B cell (primary cell): ENCODE results near the gene BRD4. TPM values are rescaled to one million over a fixed set of nuclear protein-coding genes. Genes with fewer than 3 reads are reported as not detected.
A peak's percentile ranks its signal among the peaks of the same experiment; 100 is the strongest.

Source experiments
- ATAC-seq: fragments of 200-7000 bp; cut with Tn5 transposase; one replicate; pipeline ENCODE4 v1.10.0; 2021; ENCODE audit warnings: low read depth, mild to moderate bottlenecking, moderate number of reproducible peaks, moderate library complexity
- CTCF ChIA-PET: fragments of 350-600 bp; sonication (Branson Sonifier 250); formaldehyde crosslinking; loops from one replicate; lab custom pipeline; 2021; ENCODE audit warnings: antibody characterized with exemption, inconsistent platforms; lab: Charles Lee
- POLR2A ChIA-PET: fragments of 350-600 bp; sonication (Branson Sonifier 250); formaldehyde crosslinking; loops from one replicate; lab custom pipeline; 2021; ENCODE audit warnings: antibody characterized with exemption; lab: Charles Lee
- DNase-seq: peaks from one replicate; pipeline ENCODE4 v3.0.0; 2013
- H2AFZ ChIP-seq: 2 replicates; pipeline ENCODE4 v1.6.1; 2012; ENCODE audit warnings: mild to moderate bottlenecking, low read depth, low read length; ENCODE audit not compliant: insufficient read depth, poor library complexity, severe bottlenecking
- H3K27ac ChIP-seq, 2 donors: 1 replicate in 1 of 2; 2 replicates in 1 of 2; pipeline ENCODE4 v1.5.1; 2012 to 2013; ENCODE audit warnings: low read length in 2 of 2, mild to moderate bottlenecking in 2 of 2, moderate library complexity in 1 of 2
- H3K27me3 ChIP-seq, 4 experiments: fragments of 200-600 bp in 1 of 4; sonication (generic) in 1 of 4; replicated peaks in 1 of 4; 1 replicate in 2 of 4; 2 replicates in 2 of 4; pipeline versions ENCODE4 v1.6.1 to v1.7.0; 2013 to 2016; ENCODE audit warnings: low read length in 3 of 4, mild to moderate bottlenecking in 2 of 4, mixed read lengths in 1 of 4, moderate library complexity in 1 of 4; ENCODE audit not compliant: insufficient read depth in 4 of 4, control insufficient read depth in 3 of 4; ENCODE audit errors: control extremely low read depth in 1 of 4
- H3K36me3 ChIP-seq, 2 experiments: replicated peaks in 1 of 2; 1 replicate in 1 of 2; 2 replicates in 1 of 2; pipeline versions ENCODE4 v1.6.1 to v1.7.1; 2013; ENCODE audit warnings: low read length in 1 of 2; ENCODE audit not compliant: insufficient read depth in 2 of 2, control insufficient read depth in 1 of 2; ENCODE audit errors: control extremely low read depth in 1 of 2, extremely low read depth in 1 of 2
- H3K4me1 ChIP-seq, 2 donors: fragments of 200-600 bp in 1 of 2; sonication (generic) in 1 of 2; 1 replicate in 1 of 2; 2 replicates in 1 of 2; pipeline versions ENCODE4 v1.5.1 to v1.6.1; 2013 to 2017; ENCODE audit warnings: low read length in 2 of 2; ENCODE audit not compliant: control insufficient read depth in 2 of 2, insufficient read depth in 2 of 2
- H3K4me2 ChIP-seq: replicated peaks from 2 replicates; pipeline ENCODE3; 2012; ENCODE audit warnings: mild to moderate bottlenecking, low read depth, low read length; ENCODE audit not compliant: poor library complexity, severe bottlenecking
- H3K4me3 ChIP-seq, 5 experiments: fragments of 200-600 bp in 1 of 5; sonication (generic) in 1 of 5; 1 replicate in 3 of 5; 2 replicates in 2 of 5; pipeline versions ENCODE4 v1.5.1 to v1.7.0; 2011 to 2016; ENCODE audit warnings: low read length in 4 of 5, mild to moderate bottlenecking in 4 of 5, low read depth in 2 of 5, control low read depth in 1 of 5, moderate library complexity in 1 of 5; ENCODE audit not compliant: insufficient read depth in 1 of 5; ENCODE audit errors: control extremely low read depth in 1 of 5, extremely low read depth in 1 of 5
- H3K79me2 ChIP-seq: fragments of 200-600 bp; sonication (generic); one replicate; pipeline ENCODE4 v1.6.0; 2016; ENCODE audit warnings: low read length; ENCODE audit not compliant: control insufficient read depth, insufficient read depth
- H3K9ac ChIP-seq: fragments of 200-600 bp; sonication (generic); 2 replicates; pipeline ENCODE4 v1.6.1; 2017; ENCODE audit warnings: mild to moderate bottlenecking, low read length, moderate library complexity
- H3K9me3 ChIP-seq, 3 donors: one replicate each; pipeline versions ENCODE4 v1.6.1 to v1.7.1; 2013; ENCODE audit warnings: low read length in 2 of 3; ENCODE audit not compliant: control insufficient read depth in 2 of 3, insufficient read depth in 1 of 3; ENCODE audit errors: control extremely low read depth in 1 of 3
- H4K20me1 ChIP-seq: 2 replicates; pipeline ENCODE4 v1.6.0; 2012; ENCODE audit warnings: mild to moderate bottlenecking, low read length; ENCODE audit not compliant: insufficient read depth, control insufficient read depth, poor library complexity, severe bottlenecking
- H3K27ac Mint-ChIP-seq: one replicate; pipeline ENCODE4 v1.8.0; 2021; ENCODE audit warnings: mixed read lengths
- H3K27me3 Mint-ChIP-seq: one replicate; pipeline ENCODE4 v1.8.0; 2021; ENCODE audit warnings: mixed read lengths
- H3K4me1 Mint-ChIP-seq: one replicate; pipeline ENCODE4 v1.8.0; 2021; ENCODE audit warnings: mixed read lengths
- H3K4me3 Mint-ChIP-seq: one replicate; pipeline ENCODE4 v1.8.0; 2021; ENCODE audit warnings: mixed read lengths
- H3K9me3 Mint-ChIP-seq: one replicate; pipeline ENCODE4 v1.8.0; 2022; ENCODE audit warnings: mixed read lengths; ENCODE audit not compliant: insufficient read depth
- CTCF ChIP-seq: fragments of 200-600 bp; IDR thresholded peaks from one replicate; pipeline ENCODE4 v1.8.0; 2022; ENCODE audit warnings: antibody characterized with exemption, mild to moderate bottlenecking
- EZH2 ChIP-seq: IDR thresholded peaks from 2 replicates; pipeline ENCODE4 v1.6.1; 2012; ENCODE audit warnings: borderline replicate concordance, low read depth, mild to moderate bottlenecking, moderate library complexity, low read length; ENCODE audit not compliant: insufficient read depth, poor library complexity, severe bottlenecking
- WGBS: methylation state at CpG from one replicate; pipeline ENCODE4 v1.1.5; 2013; ENCODE audit warnings: missing lambda C conversion rate; ENCODE audit not compliant: insufficient coverage; 5-methylcytosine and 5-hydroxymethylcytosine counted together
- intact Hi-C: fragments of 100-400 bp; cut with micrococcal nuclease; formaldehyde crosslinking; loops from one replicate; pipeline ENCODE4 v1.10.0; 2022
- polyA plus RNA-seq: library from polyadenylated mRNA; depleted of rRNA; stranded (reverse); fragments of >200 nt; gene quantifications from 2 replicates; pipeline ENCODE4 v1.2.3, GENCODE V29; 2012
- total RNA-seq, 2 donors: library from RNA; stranded (reverse); fragments of 120-200 nt in 1 of 2; gene quantifications; 1 replicate in 1 of 2; 2 replicates in 1 of 2; pipeline versions ENCODE4 v1.2.3 to v1.2.4, GENCODE V29; 2013 to 2022

Gene BRD4
- total and polyA plus RNA-seq, 2 donors (not counting 1 experiment from before 2014, with no cell fraction given) = 30.7 to 209 TPM

GRCh38 chr19:15239337-15239949, 92.9 kb downstream of the BRD4 start:
- peaks cover 0 to 71% of the 10 kb centered on the region in 2 experiments for H3K36me3 ChIP-seq
- peaks cover 72% of the 10 kb centered on the region for H4K20me1 ChIP-seq
- CTCF ChIA-PET = no interaction called here
- POLR2A ChIA-PET = no interaction called here
- peaks cover 0 to 4% (median 0%) of the 10 kb centered on the region in 3 donors for H3K9me3 ChIP-seq
- no peak overlapping the region for H3K9ac ChIP-seq
- H3K27me3 Mint-ChIP-seq = peaks cover 3% of the 10 kb centered on the region
- H3K4me1 ChIP-seq = no peaks in the 10 kb centered on the region
- DNase-seq (no peak), ATAC-seq (no peak)
- WGBS = 95% methylated on average over 26 of the region's 26 CpGs
- no peak overlapping the region for H3K4me3 Mint-ChIP-seq
- H3K9me3 Mint-ChIP-seq = no peaks in the 10 kb centered on the region
- H3K4me2 ChIP-seq = no peak overlapping the region
- intact Hi-C loops = no loop called here
- no peak for TF ChIP-seq CTCF
- TF ChIP-seq EZH2 = no peak
- H3K27ac Mint-ChIP-seq = no peak overlapping the region
- peaks cover 17% of the 10 kb centered on the region for H3K79me2 ChIP-seq
- H3K27ac ChIP-seq = no peak overlapping the region
- H3K4me3 ChIP-seq = no peak overlapping the region
- no peak overlapping the region for H2AFZ ChIP-seq
- H3K4me1 Mint-ChIP-seq = peaks cover 3% of the 10 kb centered on the region
- no peaks in the 10 kb centered on the region for H3K27me3 ChIP-seq

GRCh38 chr19:15238639-15239155, 93.6 kb downstream of the BRD4 start:
- intact Hi-C loops = no loop called here
- CTCF ChIA-PET = no interaction called here

More at GRCh38 chr19:15238639-15239155, 93.6 kb downstream of the BRD4 start:
- WGBS = 97% methylated on average over 22 of the region's 29 CpGs
- POLR2A ChIA-PET = no interaction called here
- H3K4me3 Mint-ChIP-seq = no peak overlapping the region
- peaks cover 0 to 4% (median 0%) of the 10 kb centered on the region in 3 donors for H3K9me3 ChIP-seq
- peaks cover under 1 to 6% of the 10 kb centered on the region in 2 donors for H3K4me1 ChIP-seq
- H3K4me3 ChIP-seq = no peak overlapping the region
- no peak overlapping the region for H3K27ac ChIP-seq
- no peak for ATAC-seq
- TF ChIP-seq EZH2 = no peak
- TF ChIP-seq CTCF = no peak
- no peak for DNase-seq
- H3K27me3 Mint-ChIP-seq = peaks cover 7% of the 10 kb centered on the region
- no peaks in the 10 kb centered on the region for H3K27me3 ChIP-seq
- H3K4me2 ChIP-seq = no peak overlapping the region
- peaks cover 13% of the 10 kb centered on the region for H3K79me2 ChIP-seq
- no peak overlapping the region for H3K9ac ChIP-seq
- H3K27ac Mint-ChIP-seq = peak overlapping the region; percentile 37
- H3K9me3 Mint-ChIP-seq = no peaks in the 10 kb centered on the region
- H3K4me1 Mint-ChIP-seq = peaks cover 6% of the 10 kb centered on the region
- peaks cover 0 to 66% of the 10 kb centered on the region in 2 experiments for H3K36me3 ChIP-seq
- no peak overlapping the region for H2AFZ ChIP-seq
- H4K20me1 ChIP-seq = peaks cover 65% of the 10 kb centered on the region
